ENCODE results near the gene ZNF827. TPM values are rescaled to one million over a fixed set of nuclear protein-coding genes. Genes with fewer than 3 reads are reported as not detected.
"Not testable (repeated sequence)": the region's sequence is repeated elsewhere in the genome, so short reads cannot be mapped to it uniquely, and the experiment has no call there.

Gene ZNF827
- total RNA-seq, 1 donor from 2014 or later: 19.7 TPM

DNA sequence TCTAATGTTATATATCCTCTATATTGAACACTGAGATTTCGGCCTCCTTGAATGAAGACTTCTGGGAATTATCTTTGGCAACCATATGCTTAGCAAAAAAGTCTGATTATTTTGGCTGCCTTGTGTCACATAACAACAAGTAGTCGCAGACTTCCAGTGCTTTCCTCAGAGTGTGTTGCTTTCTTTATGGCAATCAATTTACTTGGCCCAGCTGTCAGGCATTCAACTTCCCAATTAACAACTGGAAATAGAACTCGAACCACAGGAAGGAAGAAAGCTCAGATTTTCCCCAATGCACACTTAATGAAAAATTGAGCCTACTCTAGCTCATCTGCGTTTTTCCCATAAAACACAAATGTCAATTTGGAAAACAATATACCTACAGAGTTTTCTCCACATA, 71.6 kb downstream of the ZNF827 start:
- intact Hi-C loops (cut with micrococcal nuclease): no loop called here

DNA sequence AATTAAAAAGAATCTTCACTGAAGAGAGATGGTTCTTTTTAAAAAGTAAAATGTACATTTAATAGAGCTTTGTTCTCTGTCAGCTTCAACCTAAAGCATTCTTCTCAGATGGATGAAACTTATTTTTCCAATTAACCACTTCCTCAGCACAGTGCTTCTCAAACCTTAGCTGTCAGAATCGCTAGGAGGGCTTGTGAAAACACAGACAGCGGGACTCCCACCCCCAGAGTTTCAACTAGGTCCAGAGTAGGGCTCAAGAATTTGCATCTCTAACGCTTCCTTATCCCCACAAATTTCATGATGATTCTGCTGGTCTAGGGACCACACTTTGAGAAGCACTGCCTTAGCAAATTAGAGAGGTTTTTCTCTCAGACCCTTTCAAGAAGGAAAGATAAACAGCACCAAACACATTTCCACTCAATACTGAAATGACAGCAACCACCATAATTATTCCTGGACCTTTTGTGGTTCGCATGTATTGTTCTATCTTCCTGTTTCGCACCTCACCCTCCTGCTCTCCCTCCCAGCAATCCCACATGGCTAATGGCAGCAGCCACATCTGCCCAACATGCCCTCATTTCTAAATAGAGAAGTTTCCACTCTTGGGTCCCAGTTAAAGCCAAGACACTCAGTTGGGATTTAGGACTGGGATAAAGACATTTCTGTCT, 73.2 kb downstream of the ZNF827 start:
- intact Hi-C loops (cut with micrococcal nuclease): no loop called here

DNA sequence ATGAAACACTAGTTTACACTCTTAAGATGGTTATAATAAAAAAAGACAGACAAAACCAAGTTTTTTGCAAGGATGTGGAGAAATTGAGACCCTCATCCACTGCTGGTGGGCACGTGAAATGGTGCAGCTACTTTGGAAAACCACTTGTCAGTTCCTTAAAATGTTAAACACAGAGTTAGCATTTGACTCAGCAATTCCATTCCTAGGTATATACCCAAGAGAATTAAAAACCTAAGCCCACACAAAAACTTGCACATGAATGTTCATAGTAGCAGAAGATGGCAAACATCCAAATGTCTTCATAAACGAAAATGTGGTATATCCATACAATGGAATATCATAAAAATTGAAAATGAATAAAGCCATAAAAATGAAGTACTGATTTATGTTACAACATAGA, 75.4 kb downstream of the ZNF827 start:
- intact Hi-C loops (cut with micrococcal nuclease): no loop called here

DNA sequence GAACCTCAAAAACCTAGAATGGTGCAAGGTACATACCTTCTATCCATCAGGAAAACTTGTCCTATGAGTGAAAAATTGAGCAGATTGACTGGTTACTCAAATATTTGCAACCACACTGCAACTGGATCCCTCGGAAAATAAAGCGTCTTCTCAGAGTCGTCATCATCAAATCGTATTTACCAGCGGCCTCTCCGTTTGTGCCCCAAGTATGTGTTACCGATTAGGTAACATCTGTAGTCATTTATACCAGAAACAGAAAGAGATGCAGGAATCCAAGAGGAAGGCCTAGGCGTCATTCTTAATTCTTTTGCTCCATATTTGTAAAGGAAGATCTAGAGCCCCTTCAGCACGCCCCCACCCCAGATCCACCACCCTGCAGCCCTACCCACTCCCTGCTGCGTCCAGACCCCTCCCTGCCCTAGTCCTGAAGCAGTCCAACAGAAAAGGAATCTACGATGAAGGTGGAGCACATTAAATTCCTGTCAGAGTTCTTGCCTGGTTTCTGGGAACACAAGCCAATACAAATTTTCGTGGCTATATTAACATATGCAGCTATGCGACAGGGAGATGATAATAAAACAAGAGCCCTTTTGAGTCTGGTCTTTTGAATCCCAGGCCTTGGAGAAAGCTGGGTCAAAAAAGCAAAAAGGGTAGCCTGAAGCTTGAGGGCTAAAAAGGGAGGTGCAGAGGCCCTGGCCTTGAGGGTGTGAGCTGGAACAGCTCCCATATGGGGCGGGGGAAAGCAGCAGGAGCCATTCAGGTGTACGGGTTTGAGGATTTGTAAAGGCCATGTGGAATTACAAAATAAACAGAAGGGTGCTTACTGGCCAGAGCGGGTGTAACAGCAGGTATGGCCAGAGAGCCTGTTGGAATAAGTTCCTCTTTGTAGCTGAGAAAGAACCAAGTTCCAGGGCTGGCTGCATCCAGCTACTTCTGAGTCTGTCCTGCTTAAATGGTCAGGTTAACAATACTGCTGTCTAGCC, 77.0 kb downstream of the ZNF827 start:
- intact Hi-C loops (cut with micrococcal nuclease): no loop called here

DNA sequence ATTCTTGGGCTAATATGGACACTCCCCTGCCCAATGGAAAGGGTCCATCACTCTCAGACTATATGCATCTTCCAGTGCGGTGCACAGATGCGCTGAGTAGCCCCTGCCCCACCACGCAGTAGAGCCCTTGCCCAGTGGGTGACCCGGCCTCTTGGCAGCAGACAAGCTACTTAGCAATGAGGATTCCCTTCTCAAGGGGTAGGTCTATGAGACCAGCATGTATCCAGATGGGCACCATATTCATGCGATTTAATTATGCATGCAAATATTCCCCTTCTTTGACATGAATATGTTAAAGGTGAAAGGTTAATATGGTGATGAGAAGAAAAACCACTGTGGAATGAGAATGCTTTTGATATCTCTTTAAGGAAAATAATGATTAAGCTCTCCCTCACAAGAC, 77.7 kb downstream of the ZNF827 start:
- intact Hi-C loops (cut with micrococcal nuclease): no loop called here

DNA sequence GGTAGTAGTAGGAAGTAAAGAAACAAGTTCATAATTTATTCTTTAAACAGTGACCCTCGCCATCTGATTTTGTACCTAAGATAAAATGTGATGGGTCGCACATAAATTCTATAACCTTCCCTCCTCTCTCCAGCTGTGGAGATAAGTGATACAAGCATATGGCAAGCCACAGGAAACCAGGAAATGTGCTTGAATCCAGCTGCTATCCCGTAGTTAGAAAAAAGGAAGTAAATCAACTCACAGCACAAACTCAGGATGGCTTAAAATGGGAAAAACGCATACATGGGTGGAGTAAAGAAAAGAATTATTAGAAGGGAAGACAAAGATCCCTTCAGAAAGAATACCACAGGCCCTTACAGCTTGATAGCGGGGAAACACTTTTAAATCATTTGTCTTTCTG, 78.2 kb downstream of the ZNF827 start:
- intact Hi-C loops (cut with micrococcal nuclease): no loop called here

DNA sequence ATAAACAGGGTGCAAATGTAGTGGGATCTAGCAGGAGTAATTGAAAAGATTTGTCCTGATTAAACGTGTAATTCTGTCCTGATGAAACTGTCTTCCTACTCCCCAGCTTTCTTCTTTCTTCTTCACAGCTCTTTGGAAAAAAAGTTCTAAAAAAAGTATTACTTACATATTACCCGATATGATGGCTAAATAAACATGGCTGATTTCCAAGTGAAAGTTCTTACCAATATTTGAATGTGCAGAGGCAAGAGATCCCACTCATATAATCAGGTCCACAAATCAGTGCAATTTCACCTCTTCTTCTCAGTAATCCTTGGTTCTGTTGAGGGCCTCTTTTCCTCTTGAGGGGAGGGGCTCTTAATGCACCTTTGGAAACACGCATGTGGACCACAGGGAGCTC, 78.7 kb downstream of the ZNF827 start:
- intact Hi-C loops (cut with micrococcal nuclease): no loop called here

DNA sequence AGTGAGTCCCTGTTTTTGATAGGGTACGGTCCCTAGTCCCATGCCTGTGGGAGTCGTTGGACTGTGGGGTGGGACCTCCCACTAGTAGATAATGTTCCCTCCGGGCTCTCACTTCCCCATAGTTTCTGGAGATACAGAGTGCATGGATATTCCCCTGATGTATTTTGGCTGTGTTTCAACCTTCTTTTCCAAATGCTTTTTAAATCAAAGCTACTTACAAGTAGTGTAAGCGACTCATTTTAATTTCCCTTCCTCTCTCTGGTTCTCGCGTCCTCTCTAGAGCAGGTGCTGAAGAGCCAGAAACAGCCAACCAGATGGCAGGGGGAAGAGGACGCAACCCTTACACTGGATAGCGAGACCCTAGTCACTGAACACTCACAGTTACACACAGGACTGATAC, 79.2 kb downstream of the ZNF827 start:
- intact Hi-C loops (cut with micrococcal nuclease): no loop called here

DNA sequence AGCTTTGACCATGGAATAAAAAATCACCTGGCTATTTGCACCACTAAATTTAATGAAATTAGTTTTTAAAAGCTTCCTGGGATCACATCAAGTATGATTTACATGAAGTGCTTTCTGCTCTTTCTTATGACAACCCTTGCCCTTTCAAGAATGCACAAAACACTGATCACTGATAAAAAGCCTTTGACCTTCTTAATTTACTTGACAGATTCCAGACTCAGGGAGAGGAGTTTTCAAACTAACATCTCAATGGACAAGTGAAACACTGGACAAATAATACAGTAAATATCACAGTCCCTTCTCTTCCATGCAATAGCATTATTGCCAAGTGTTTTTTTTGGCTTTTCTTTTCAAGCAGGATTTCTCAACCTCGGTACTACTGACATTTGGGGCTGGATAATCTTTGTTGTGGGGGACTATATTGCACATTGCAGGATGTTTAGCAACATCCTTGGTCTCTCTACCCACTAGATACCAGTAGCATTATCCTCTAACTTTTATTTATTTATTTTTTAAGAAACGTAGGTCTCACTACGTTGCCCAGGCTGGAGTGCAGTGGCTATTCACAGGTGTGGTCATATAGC, 86.3 kb downstream of the ZNF827 start:
- intact Hi-C loops (cut with micrococcal nuclease): no loop called here

DNA sequence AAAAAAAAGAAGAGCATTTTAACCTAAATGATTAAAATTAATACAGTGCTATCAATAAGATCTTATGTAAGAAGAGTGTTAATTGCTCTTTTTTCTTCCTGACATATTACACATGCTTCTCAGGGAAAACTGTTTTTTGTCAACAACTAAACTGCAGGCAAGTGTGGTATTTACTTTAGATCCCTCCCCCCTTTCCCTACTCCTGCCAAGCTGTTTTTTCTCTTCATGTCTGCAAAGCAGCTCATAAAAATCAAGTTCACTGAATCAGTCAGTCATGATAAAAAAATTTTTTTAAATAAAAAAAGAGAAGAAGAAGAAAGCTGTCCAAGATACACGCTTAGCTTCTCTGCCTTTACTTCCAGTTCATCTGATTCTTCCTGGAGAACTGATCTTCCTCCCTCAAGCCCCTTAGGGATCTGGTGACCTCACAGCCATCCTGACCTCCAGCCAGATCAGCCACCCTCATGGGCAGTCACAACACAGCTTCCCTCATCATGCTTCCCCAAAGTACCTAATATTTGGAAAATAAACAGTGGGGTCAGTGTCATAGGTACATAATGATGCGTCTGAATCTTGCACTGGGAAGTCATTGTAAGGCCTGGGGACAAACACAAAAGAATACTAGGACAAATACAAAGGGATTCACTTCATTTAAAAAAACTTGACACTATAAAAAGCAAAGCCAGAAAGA, 87.0 kb downstream of the ZNF827 start:
- intact Hi-C loops (cut with micrococcal nuclease): no loop called here

DNA sequence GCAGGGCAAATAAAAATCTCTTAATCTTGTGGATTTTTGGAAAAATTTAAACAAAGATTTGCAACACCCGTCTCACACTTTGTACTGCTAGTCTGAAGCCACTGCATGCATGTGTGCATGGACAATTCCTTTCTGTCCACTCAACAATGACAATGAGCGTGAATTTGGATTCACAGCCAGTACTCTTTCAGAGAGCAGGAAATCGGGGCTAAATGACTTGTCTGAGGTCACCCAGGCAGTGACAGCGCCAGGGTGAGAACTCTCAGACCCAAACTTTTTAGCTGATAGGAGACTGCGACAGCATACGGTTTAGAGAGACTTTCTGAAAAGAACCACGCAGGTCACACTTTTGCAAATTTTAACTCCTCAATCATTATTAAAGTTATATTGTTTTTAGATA, 90.9 kb downstream of the ZNF827 start:
- intact Hi-C loops (cut with micrococcal nuclease): no loop called here

DNA sequence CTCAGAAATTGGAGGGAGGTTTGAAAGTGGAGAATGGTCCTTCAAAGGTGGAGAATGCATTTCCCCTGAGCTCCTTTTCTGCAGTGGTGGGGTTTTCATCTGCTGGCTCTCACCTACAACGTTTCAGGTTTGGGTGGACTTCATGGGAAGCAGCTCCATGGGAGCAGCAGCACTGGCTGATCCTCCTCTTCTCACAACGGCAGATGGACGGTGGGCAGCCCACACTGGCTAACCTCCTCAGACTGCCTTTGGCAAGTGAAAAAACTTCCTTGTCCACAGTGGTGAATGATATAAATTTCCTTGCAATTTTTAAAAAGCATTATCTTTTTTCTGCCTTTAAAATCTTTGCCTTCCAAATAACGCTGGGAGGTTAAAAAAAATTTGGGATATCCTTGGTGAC, 93.5 kb downstream of the ZNF827 start:
- intact Hi-C loops (cut with micrococcal nuclease): no loop called here

DNA sequence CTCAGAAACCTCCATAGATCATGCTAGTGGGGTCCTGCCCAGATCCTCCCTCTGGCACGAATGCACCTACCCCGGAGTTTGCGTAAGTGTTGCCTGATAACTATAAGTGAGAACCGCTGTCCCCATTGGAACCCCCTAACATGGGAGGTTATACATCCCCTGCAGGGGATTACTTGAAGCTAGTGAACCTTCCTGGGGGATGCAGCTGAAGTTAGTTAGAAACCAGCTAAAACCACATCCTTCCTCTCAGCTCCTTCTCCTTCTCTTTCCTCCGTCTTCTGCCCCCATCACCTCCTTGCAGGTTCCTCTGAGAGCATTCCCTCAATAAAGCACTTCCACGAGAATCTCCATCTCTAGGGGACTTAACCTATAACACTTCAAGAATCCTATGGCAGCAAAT, 95.0 kb downstream of the ZNF827 start:
- intact Hi-C loops (cut with micrococcal nuclease): no loop called here

DNA sequence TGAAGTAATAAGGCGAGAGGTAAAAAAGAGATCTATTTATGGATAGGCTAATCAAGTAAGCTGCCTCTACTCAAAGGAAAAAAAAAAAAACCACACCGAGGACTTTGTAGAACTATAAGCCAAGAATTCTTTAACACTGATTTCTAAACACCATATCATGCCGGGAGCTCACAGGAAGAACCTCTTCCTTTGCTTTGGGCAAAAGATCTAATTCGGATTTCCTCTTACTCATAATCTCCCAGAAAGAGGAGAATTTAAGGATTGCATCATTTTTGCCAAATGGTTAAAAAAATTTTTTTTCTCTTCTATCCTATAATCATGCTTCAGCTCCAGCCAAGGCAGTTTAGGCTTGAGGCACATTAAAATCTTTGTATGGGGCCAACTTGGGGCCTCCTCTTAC, 95.5 kb downstream of the ZNF827 start:
- intact Hi-C loops (cut with micrococcal nuclease): no loop called here

DNA sequence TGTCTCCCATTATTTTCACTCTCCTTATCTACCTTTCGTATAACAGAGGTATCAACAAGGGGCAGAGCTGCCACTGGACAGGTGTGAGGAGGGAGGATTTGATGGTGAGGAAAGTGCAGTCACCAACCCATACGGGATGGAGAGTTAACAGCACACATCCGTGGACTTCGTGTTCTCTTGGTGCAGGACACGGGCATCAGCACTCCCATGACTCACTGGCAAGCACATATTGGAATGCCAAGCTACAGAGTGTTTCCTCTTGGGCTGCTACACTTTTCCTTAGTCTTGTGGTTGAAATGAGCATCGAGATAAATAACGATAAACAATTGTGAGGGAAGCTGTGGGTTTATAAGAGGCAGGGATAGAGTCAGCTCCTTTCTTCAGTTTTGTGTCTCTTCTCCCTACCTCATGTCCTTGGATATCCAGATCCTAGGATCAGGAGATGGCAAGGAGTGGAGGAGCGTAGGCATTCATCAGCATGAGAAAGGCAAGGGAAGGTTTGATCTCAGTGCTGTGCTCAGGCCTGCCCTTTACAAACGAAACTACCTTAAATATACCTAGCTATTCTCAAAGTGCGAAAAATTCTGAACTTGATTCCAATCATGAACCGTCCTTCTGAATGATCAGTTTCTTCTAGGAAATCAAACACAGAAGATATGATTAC, 96.3 kb downstream of the ZNF827 start:
- intact Hi-C loops (cut with micrococcal nuclease): no loop called here

DNA sequence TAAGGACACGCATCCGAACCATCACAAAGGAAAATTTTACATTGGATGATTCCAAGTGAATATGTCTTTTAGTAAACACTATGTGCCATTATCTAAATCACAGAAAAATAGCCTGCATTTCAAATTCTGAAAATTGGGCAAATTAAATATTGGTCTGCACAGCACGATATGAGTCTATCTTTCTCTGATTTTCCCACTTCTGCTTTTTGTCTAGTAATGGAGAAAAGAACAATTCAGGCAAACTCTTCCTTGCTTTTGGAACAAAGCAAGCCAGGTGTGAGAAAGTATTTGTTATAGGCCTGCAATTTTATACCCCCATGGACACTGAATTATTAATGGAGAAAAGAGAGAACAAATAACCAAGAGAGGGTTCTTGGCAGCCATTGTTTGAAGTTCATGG, 97.8 kb downstream of the ZNF827 start:
- intact Hi-C loops (cut with micrococcal nuclease): loop anchor here (1.0 kb wide), 1 partner anchor 96 kb away; no protein-coding TSS in a partner anchor

DNA sequence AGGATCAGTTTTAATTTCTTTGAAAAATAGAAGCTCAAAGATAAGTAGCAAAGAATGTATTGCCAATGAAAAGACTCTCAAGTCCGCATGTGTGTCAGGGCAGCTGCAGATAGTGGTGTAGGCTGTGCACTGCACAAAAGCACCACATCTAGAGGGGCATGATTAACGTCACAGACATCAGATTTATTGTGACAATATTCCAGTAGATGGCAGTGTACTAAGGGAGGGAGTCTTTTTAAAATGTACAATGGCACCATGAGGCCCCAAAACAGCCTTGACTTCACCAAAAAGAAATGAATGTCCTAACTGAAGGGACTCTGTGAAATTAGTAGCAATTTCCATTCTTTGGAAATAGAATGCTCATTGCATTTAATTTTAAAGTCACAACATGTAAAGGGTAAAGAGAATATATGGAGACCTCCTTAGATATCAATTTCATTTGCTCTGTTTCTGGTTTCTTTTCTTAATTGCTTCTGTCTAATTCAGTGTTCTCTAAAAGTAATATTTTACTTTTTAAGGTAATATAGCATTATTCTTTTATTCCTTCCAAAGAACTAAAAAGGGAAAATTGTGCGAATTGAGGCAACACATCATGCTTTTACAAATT, 98.4 kb downstream of the ZNF827 start:
- intact Hi-C loops (cut with micrococcal nuclease): loop anchor here (1.0 kb wide), 1 partner anchor 96 kb away; no protein-coding TSS in a partner anchor

DNA sequence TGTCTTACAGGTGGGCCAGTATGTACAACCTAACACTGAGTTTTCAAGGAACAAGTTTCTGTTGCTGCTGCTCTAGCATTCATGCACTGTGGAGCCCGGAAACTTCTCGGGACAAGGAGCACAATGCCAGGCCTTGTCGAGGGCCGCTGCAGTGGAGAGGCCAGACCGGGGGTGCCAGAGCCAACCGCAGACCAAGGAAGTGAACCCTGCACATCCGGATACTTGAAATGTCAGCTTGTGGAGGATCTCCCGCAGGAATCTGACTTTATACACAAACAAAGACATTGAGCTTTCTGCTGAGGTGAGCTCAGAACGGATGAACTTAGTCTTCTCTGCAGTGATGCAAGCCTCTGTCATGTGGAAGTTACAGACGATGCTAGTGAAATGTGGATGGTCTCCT, 99.5 kb downstream of the ZNF827 start:
- intact Hi-C loops (cut with micrococcal nuclease): no loop called here

DNA sequence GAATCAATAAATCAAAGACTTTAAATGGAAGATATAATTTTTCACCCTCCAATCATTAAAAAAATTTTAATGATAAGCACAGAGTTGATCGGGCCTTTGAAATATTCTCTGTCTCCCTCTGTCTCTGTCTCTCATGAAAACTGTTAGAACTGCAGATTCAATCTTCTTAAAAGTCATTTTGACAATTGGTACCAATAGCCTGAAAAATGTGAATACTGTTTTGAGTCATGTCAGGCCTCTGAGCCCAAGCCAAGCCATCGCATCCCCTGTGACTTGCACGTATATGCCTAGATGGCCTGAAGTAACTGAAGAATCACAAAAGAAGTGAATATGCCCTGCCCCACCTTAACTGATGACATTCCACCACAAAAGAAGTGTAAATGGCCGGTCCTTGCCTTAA, 106.2 kb downstream of the ZNF827 start:
- intact Hi-C loops (cut with micrococcal nuclease): not testable (repeated sequence)

DNA sequence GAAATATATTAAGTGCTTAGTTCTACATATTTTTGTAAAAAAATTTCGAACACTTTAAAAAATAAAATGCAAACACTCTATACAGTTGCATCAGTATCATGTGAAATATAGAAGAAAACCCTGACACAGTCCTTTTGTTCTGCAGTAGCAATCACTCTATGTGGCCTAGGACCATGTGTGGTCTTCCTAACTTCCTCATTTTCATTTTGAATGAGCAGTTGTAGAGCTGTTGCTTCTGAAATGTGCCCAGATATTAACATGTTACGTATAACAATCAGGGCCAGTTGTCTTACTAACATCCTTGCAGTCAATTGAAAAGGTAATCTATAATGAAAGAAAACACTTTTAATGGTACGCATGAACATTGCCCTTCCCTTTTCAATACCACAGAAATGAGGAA, 107.9 kb downstream of the ZNF827 start:
- intact Hi-C loops (cut with micrococcal nuclease): no loop called here
